ENCODE results near the gene SNTG2.
A peak's percentile ranks its signal among the peaks of the same experiment; 100 is the strongest.
"Not testable (repeated sequence)": the region's sequence is repeated elsewhere in the genome, so short reads cannot be mapped to it uniquely, and the experiment has no call there.

The SNTG2 gene

GRCh38 chr2:1104364-1104763 is 153.7 kb downstream of the SNTG2 start:
- DNase-seq = no peak

GRCh38 chr2:1106344-1106743 is 155.7 kb downstream of the SNTG2 start:
- not testable (repeated sequence) for DNase-seq

GRCh38 chr2:1115843-1116539 is 165.3 kb downstream of the SNTG2 start:
- DNase-seq = no peak

GRCh38 chr2:1117569-1117968 is 166.9 kb downstream of the SNTG2 start:
- DNase-seq = no peak

GRCh38 chr2:1125217-1125616 is 174.6 kb downstream of the SNTG2 start:
- DNase-seq = no peak

- no peak for DNase-seq
Observed at GRCh38 chr2:1125633-1126370, 175.2 kb downstream of the SNTG2 start.

- no peak for DNase-seq
Observed at GRCh38 chr2:1129982-1130381, 179.3 kb downstream of the SNTG2 start.

GRCh38 chr2:1130922-1131321 is 180.3 kb downstream of the SNTG2 start:
- no peak for DNase-seq

- no peak for DNase-seq
Observed at GRCh38 chr2:1132328-1132969, 181.8 kb downstream of the SNTG2 start.

GRCh38 chr2:1133896-1134295 is 183.2 kb downstream of the SNTG2 start:
- DNase-seq = not testable (repeated sequence)

- DNase-seq = no peak
Observed at GRCh38 chr2:1134629-1135028, 184.0 kb downstream of the SNTG2 start.

- DNase-seq = no peak
Observed at GRCh38 chr2:1136067-1136466, 185.4 kb downstream of the SNTG2 start.

GRCh38 chr2:1136846-1137245 is 186.2 kb downstream of the SNTG2 start:
- DNase-seq = no peak

- DNase-seq = no peak
Observed at GRCh38 chr2:1137264-1137663, 186.6 kb downstream of the SNTG2 start.

GRCh38 chr2:1137913-1138391 is 187.3 kb downstream of the SNTG2 start:
- DNase-seq = no peak

- no peak for DNase-seq
Observed at GRCh38 chr2:1140389-1141003, 189.8 kb downstream of the SNTG2 start.

- DNase-seq = peak in 1 of 2 experiments; percentile 24
Observed at GRCh38 chr2:1141079-1141478, 190.4 kb downstream of the SNTG2 start.

- DNase-seq = no peak
Observed at GRCh38 chr2:1143129-1143528, 192.5 kb downstream of the SNTG2 start.

GRCh38 chr2:1147873-1148612 is 197.4 kb downstream of the SNTG2 start:
- DNase-seq = no peak

GRCh38 chr2:1150724-1151511 is 200.3 kb downstream of the SNTG2 start:
- DNase-seq = no peak

- DNase-seq = no peak
Observed at GRCh38 chr2:1152375-1152774, 201.7 kb downstream of the SNTG2 start.

GRCh38 chr2:1153920-1154319 is 203.3 kb downstream of the SNTG2 start:
- DNase-seq = no peak
